ENCODE data around the gene CAPN2.

GRCh38 chr1:223720971-223721591 is 8.7 kb downstream of the CAPN2 start:
- no peak for TF ChIP-seq CTCF (IDR thresholded peaks at IDR 0.05)
- TF ChIP-seq POLR2AphosphoS5 (IDR thresholded peaks at IDR 0.05), result no peak
- no peak for TF ChIP-seq POLR2A (IDR thresholded peaks at IDR 0.05)
- no peak for TF ChIP-seq EP300 (IDR thresholded peaks at IDR 0.05)

Data from suprapubic skin (tissue), 4 donors.